ENCODE results near the gene FSCN2. TPM values are rescaled to one million over a fixed set of nuclear protein-coding genes. Genes with fewer than 3 reads are reported as not detected.
A peak's percentile ranks its signal among the peaks of the same experiment; 100 is the strongest.

The FSCN2 gene
- total RNA-seq, 2 experiments from 2014 or later: 0.94 to 1.7 TPM

DNA sequence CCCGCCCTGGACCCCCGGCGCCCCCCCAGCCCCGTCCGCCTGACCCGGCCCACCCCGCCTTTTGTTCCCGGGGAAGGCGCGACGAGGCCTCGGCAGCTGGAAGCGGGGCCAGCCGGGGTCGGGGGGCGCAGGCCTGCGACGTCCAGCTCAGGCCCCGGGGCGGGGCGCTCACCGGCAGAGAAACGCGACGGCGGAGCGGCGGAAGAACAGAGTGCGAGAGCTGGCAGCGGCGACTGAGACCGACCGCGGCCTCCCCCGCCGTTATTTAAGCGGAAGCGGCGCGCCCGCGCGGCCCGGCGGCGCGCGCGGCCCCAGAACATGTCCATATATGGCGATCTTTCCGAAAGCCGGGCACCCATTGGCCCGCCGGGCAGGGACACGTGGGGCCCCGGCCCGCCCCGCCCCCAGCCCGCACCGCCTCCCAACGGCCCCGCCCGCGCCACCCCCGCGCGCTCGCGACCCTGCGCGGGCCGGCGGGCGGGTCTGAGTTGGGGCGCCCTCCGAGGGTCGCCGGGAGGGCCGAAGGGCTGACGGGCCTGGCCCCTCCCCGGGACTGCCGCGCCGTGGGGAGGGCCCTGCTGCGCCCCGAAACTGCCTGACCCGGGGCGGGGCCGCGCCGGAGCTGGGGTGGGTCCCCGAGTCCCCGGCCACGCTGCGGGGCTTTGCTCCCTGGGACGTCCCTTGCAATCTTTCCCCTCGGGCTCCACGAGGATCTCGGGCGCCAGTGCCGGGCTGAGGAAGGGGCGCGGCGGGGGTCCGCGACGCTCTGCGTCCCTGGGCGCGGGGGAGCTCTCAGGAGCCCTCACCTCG, 15.4 kb upstream of the FSCN2 start, which contains the start of gene ACTG1:
Gene ACTG1, minus strand, starts transcription at position 238 of the 810 bp plus-strand sequence. CDS start 445 bp downstream, outside the sequence.
- H3K4me1 Mint-ChIP-seq: peaks cover 28% of the 10 kb centered on the region
- H3K27me3 Mint-ChIP-seq: no peaks in the 10 kb centered on the region
- peak within 1 kb of the TSS; percentile 93 for H3K4me3 Mint-ChIP-seq
- ATAC-seq (ENCODE audit: low read depth) (peak; percentile 49), DNase-seq (peak; percentile 93)
- H3K36me3 Mint-ChIP-seq: peaks cover 42% of the 10 kb centered on the region
- H3K27ac Mint-ChIP-seq: peak within 1 kb of the TSS; percentile 90
- POLR2A ChIA-PET: interaction anchor here (0.7 to 6.9 kb wide), 19 partner anchors 10 to 586 kb away, joined by 3 to 50 read pairs (median 4); partner anchors contain the start of genes ARL16, CEP131, FAAP100 and FASN
- H3K9me3 Mint-ChIP-seq: no peaks in the 10 kb centered on the region

DNA sequence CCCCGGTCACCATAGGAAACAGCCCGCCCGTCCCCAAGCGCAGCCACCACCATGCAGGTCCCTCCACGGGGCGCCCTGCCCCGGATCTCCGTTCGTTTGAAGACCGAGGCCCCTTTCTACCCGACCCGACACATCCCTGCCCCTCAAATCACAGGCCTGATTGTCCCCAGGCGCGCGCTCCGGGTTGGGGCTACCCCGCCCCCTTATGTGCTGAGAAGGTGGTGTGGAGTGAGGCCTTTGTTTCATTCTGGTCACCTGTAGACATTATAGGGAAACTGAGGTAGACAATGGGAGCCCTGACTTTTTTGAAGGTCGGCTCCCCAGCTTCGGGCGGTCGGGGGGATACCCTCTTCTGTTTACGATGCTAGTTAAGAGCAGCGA, 14.8 kb upstream of the FSCN2 start:
- H3K27ac Mint-ChIP-seq: peak overlapping the region; percentile 90
- peaks cover 32% of the 10 kb centered on the region for H3K4me1 Mint-ChIP-seq
- peak overlapping the region; percentile 88 for H3K4me3 Mint-ChIP-seq
- H3K36me3 Mint-ChIP-seq: peaks cover 38% of the 10 kb centered on the region
- POLR2A ChIA-PET: interaction anchor here (0.7 to 6.9 kb wide), 14 partner anchors 10 to 585 kb away, joined by 3 to 50 read pairs (median 3); partner anchors contain the start of genes CEP131, FAAP100, FASN and MRPL12
- DNase-seq (peak; percentile 79), ATAC-seq (ENCODE audit: low read depth) (peak; percentile 27)
- H3K9me3 Mint-ChIP-seq: no peaks in the 10 kb centered on the region
- H3K27me3 Mint-ChIP-seq: no peaks in the 10 kb centered on the region

DNA sequence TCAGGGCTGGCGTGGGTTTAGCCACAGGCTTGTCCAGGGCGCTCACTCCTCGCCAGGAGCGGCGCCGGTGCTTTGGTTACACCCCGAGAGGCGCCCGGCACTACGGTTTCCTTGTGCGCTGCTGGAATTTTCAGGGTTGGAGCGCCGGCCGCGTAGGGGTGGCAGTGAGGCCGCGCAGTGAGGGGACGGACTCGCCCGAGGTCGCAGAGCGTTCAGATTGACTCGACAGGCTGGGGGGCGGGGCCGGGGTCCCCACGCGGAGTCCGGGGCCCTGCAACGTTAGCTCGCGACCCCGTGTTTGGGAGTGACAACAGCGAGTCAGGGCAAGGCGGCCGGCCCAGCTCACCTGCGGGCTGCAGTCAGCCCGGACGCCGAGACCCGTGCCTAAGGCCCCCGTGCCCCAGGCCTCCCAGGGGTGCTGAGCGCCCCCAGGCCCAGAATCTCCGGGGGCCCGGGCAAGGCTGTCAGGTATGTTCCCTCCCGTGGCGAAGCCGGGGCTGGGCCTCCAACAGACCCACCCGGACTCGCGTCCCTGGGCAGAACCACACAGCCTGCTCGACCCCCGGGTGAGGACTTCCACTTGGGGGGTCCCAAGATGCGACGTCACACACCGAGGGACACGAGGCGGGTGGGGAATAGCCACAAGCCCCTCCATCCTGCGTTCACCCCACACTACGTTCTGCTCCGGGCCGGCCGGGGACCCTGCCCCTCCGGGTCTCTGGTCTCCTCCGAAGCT, 14.3 kb upstream of the FSCN2 start:
- peak overlapping the region; percentile 88 for H3K4me3 Mint-ChIP-seq
- H3K4me1 Mint-ChIP-seq: peaks cover 28% of the 10 kb centered on the region
- POLR2A ChIA-PET: interaction anchor here (0.5 to 6.9 kb wide), 10 partner anchors 25 to 584 kb away, joined by 3 to 50 read pairs (median 4); partner anchors contain the start of genes FAAP100, FASN, MRPL12 and SLC38A10
- no peaks in the 10 kb centered on the region for H3K27me3 Mint-ChIP-seq
- no peaks in the 10 kb centered on the region for H3K9me3 Mint-ChIP-seq
- ATAC-seq (ENCODE audit: low read depth): peak; percentile 1
- peaks cover 34% of the 10 kb centered on the region for H3K36me3 Mint-ChIP-seq
- peak overlapping the region; percentile 90 for H3K27ac Mint-ChIP-seq
- peak; percentile 74 for DNase-seq

DNA sequence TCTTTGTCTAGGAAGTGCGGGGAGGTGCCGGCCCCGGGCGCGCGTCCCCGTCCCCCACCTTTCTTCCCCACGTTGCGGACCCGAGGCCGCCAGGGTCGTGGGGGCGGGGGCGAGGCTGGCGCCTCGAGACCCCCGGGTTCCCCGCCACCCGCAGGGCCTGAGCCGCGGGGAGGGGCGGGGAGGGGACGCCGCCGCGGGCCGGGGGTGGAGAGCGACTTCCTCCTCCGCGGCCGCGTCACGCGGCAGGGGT, 13.8 kb upstream of the FSCN2 start:
- peaks cover 23% of the 10 kb centered on the region for H3K4me1 Mint-ChIP-seq
- no peak for ATAC-seq (ENCODE audit: low read depth)
- no peaks in the 10 kb centered on the region for H3K9me3 Mint-ChIP-seq

DNA sequence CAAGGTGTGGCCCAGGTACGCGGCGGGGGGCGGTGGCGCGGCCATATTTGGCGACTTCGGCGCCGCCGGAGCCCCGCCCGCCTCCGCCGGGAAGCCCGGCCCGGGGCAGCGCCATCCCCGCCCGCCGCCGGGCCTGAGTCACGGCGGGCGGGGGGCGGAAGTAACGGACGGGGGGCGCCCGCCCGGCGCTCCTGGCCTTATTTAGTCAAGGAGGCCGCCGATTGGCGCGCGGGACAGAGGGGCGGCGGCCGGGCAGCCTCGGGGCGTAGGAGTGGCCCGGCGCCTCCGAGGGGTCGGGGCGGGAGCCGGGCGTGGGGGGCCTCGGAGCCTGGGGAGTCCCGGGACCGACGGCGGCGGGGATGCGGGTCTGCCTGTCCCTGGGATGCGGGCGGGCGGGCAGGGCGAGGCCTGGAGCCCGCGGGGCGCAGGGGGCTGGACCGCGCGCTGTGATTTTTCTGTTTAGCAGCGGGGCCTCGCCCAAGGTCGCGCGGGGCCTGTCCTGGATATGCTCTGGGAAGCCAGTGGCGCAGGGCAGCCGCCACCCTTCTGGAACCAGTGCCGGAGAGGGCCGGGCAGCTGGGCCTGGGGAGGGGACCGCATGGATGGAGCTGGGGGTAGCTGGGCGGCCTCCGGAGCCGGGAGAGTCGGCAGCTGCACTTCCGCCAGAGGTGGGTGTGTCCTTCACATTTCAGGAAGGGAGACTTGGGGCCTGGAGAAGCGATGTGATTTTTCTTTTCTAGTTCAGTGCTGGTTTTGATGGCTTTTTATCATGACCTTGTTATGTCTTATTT, 13.2 kb upstream of the FSCN2 start:
- peaks cover 18% of the 10 kb centered on the region for H3K4me1 Mint-ChIP-seq
- DNase-seq: peak; percentile 86
- ATAC-seq (ENCODE audit: low read depth): peak; percentile 41
- peak overlapping the region; percentile 94 for H3K4me3 Mint-ChIP-seq
- H3K27me3 Mint-ChIP-seq: no peaks in the 10 kb centered on the region
- H3K27ac Mint-ChIP-seq: peak overlapping the region; percentile 86
- peaks cover 24% of the 10 kb centered on the region for H3K36me3 Mint-ChIP-seq
- H3K9me3 Mint-ChIP-seq: no peaks in the 10 kb centered on the region
- POLR2A ChIA-PET: interaction anchor here (0.5 to 6.9 kb wide), 6 partner anchors 10 to 458 kb away, joined by 3 to 50 read pairs (median 6); partner anchors contain the start of genes FAAP100 and SLC38A10

More for the DNA sequence above, 13.8 kb upstream of the FSCN2 start:
- peak overlapping the region; percentile 88 for H3K4me3 Mint-ChIP-seq
- no peaks in the 10 kb centered on the region for H3K27me3 Mint-ChIP-seq
- H3K27ac Mint-ChIP-seq: peak overlapping the region; percentile 87
- H3K36me3 Mint-ChIP-seq: peaks cover 29% of the 10 kb centered on the region
- POLR2A ChIA-PET: interaction anchor here (0.5 to 6.9 kb wide), 4 partner anchors 38 to 458 kb away, joined by 5 to 50 read pairs (median 8); partner anchors contain the start of genes FAAP100, MRPL12 and SLC38A10
- DNase-seq: no peak

DNA sequence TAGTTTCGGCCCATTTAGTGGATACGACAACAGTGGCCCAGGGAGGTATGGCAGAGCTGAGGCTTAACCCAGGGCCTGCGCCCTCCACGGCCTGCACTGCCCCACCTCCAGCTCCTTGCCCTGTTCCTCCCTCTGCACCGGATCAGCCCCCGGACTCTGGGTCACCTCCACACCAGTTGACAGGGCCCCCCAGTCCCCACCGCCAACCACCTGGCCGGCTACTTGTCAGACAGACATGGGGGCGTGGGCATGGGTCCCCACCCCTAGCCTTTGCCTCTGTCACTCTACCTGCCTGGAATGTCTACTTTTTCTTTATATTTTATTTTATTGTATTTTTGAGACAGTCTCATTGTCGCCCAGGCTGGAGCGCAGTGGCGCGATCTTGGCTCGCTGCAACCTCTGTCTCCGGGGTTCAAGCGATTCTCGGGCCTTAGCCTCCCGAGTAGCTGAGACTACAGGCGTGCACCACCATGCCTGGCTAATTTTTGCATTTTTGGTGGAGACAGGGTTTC, 12.6 kb upstream of the FSCN2 start:
- peaks cover 14% of the 10 kb centered on the region for H3K4me1 Mint-ChIP-seq
- peaks cover 17% of the 10 kb centered on the region for H3K36me3 Mint-ChIP-seq
- peak; percentile 49 for DNase-seq
- H3K27me3 Mint-ChIP-seq: peaks cover under 1% of the 10 kb centered on the region
- no peak for ATAC-seq (ENCODE audit: low read depth)
- POLR2A ChIA-PET: interaction anchor here (0.7 to 6.9 kb wide), 4 partner anchors 31 to 111 kb away, joined by 3 to 50 read pairs (median 3); partner anchors contain the start of gene FAAP100
- H3K4me3 Mint-ChIP-seq: peak overlapping the region; percentile 94
- H3K9me3 Mint-ChIP-seq: no peaks in the 10 kb centered on the region
- H3K27ac Mint-ChIP-seq: peak overlapping the region; percentile 86

DNA sequence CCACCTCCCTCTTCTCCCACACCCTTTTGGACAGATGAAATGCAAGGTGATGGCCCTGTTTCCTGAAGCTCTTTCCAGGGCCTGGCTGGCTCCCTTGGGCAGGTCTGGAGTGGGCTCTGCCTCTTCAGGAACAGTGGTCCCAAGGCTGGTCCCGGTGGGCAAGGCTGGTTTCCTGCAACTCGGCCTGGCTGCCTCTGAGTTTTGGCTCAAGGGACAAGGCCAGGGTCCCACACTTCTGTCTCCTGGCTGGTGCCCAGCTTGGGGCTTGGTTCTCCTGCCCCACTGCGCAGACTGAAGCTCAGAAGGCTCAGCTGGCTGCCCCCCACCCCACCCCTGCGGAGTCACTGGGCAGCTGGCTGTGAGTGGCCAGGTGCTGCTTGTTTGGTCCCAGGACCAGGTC, 11.7 kb upstream of the FSCN2 start:
- H3K9me3 Mint-ChIP-seq: no peaks in the 10 kb centered on the region
- peak overlapping the region; percentile 56 for H3K27ac Mint-ChIP-seq
- H3K27me3 Mint-ChIP-seq: peaks cover 5% of the 10 kb centered on the region
- H3K4me3 Mint-ChIP-seq: peak overlapping the region; percentile 94
- H3K36me3 Mint-ChIP-seq: peaks cover 9% of the 10 kb centered on the region
- H3K4me1 Mint-ChIP-seq: peaks cover 10% of the 10 kb centered on the region
- POLR2A ChIA-PET: interaction anchor here (0.9 to 6.9 kb wide), 3 partner anchors 32 to 195 kb away, joined by 3 to 50 read pairs (median 3); partner anchors contain the start of gene FAAP100
- no peak for DNase-seq
- no peak for ATAC-seq (ENCODE audit: low read depth)

DNA sequence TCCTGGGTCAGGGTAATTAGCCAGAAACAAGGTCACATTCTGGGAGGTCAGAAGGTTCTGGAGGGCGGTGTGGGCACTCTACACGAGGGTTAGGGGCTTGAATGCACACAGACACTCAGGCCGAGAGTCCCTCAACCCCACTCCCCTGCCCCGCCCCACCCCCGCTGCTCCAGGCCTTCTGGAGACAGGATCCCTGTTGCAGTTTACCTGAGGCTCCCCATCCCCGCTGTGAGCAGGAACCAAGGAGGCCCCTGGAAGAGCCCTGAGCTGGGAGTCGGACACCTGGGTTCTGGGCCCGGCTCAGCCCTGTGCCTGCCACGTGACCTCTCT, 11.2 kb upstream of the FSCN2 start:
- peaks cover 10% of the 10 kb centered on the region for H3K4me1 Mint-ChIP-seq
- no peak for DNase-seq
- H3K27ac Mint-ChIP-seq: peak overlapping the region; percentile 56
- peaks cover 5% of the 10 kb centered on the region for H3K27me3 Mint-ChIP-seq
- POLR2A ChIA-PET: interaction anchor here (0.6 to 6.9 kb wide), 3 partner anchors 35 to 1029 kb away, joined by 3 to 50 read pairs (median 4); partner anchors contain the start of gene FAAP100
- H3K4me3 Mint-ChIP-seq: peak overlapping the region; percentile 94
- peaks cover 3% of the 10 kb centered on the region for H3K36me3 Mint-ChIP-seq
- no peaks in the 10 kb centered on the region for H3K9me3 Mint-ChIP-seq
- no peak for ATAC-seq (ENCODE audit: low read depth)

DNA sequence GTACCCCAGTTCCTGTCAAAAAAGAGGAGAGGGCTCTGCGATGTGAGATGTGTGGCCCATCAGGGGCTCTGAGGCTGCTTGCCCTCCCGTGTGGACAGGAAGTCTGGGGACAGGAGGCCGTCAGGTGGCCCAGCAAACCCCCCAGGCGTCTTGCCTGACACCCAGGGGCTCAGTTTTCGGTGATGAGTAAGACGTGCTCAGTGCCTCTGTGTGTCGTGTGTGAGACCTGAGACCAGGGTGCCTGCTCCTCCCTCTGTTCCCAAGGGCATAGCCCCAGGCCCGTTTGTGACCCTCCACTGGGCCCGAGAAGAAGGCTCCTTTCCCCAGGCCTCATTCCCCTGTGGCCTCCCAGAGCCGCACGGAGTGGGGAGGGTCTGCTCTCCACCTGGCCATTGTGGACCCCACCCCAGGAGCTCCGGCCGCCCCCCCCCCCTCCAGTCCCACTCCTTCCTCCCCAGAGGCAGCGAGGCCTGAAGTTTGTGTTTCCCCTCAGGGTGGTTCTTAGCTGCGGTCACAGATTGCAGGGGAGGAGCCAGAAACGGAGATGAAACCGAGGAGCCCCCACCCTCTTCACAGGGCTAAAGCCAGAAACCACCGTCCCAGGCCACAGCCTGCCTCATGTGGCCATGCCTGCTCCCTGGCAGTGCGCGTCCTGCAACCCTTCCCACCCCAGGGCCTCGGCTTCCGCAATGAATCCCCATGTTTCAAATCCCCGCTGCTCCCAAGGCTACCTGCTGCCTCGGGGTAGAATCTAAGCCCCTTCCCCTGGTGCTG, 10.7 kb upstream of the FSCN2 start:
- POLR2A ChIA-PET: interaction anchor here (0.6 to 3.0 kb wide), 7 partner anchors 9 to 1029 kb away, joined by 3 to 23 read pairs (median 4); partner anchors contain the start of genes ARL16, FAAP100 and HGS
- DNase-seq (no peak), ATAC-seq (ENCODE audit: low read depth) (no peak)
- H3K4me3 Mint-ChIP-seq: peak overlapping the region; percentile 67
- peaks cover 10% of the 10 kb centered on the region for H3K4me1 Mint-ChIP-seq
- no peaks in the 10 kb centered on the region for H3K9me3 Mint-ChIP-seq
- H3K27ac Mint-ChIP-seq: peak overlapping the region; percentile 77
- H3K27me3 Mint-ChIP-seq: peaks cover 5% of the 10 kb centered on the region
- H3K36me3 Mint-ChIP-seq: no peaks in the 10 kb centered on the region

DNA sequence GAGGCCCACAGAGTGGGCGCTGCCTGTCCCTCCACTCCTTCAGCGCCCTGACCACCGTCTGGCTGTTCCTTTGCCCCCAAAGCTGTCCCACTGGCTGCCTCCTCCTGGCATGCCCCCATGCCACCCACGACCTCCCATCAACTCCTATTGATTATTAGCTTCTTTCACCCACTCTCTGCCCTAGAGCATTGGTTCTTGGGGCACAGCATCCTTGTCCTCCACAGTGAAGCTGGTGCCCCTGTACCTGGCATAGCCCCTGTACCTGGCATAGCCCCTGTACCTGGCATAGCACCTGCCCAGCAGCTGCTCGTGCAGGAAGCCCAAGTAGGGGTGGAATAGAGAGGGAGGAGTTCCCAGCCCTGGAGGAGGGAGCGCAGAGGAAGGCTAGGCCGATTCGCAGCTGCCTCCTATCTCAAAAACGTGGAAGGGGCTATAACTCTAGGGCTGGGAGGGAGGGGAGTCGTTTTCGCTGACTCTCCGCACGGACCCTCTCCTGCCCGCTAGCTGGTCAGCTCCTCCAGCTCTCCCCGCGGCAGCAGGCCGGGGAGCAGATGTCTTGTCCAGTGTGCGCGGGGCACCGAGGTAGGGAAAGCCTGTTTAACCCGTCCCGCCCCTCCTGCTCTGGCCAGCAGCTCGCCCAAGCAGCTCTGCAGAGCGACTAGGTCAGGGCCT, 9.9 kb upstream of the FSCN2 start:
- ATAC-seq (ENCODE audit: low read depth) (no peak), DNase-seq (no peak)
- POLR2A ChIA-PET: interaction anchor here (0.7 to 3.0 kb wide), 8 partner anchors 10 to 287 kb away, joined by 3 to 23 read pairs (median 4); partner anchors contain the start of genes ARL16, FAAP100 and HGS
- peak overlapping the region; percentile 77 for H3K27ac Mint-ChIP-seq
- H3K9me3 Mint-ChIP-seq: no peaks in the 10 kb centered on the region
- H3K4me3 Mint-ChIP-seq: peak overlapping the region; percentile 67
- peaks cover 10% of the 10 kb centered on the region for H3K4me1 Mint-ChIP-seq
- peaks cover 5% of the 10 kb centered on the region for H3K27me3 Mint-ChIP-seq
- H3K36me3 Mint-ChIP-seq: no peaks in the 10 kb centered on the region

DNA sequence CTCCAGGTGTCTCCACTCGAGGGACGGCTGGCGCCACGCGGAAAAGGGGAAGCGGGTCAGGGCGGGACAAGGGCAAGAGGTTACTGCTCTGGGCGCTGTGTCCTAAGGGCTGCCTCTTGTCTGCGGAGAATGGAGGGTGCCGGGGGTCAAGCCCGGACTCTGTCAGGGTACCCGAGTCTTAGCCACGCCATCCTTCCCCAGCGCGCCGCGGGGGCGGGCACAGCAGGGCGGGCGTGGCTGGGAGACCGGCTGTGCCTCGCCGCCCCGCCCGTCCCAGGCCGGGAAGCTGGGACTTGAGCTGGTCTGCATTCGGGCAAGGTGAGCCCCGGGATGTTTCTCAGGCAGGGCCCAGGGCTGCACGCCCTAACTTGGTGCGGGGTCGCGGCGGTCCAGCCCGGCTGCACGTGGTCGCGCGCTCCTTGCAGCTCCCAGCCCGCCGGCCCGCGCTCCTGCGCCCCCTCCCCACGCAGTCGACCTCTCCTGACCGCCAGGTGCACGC, 9.3 kb upstream of the FSCN2 start:
- peak; percentile 66 for DNase-seq
- POLR2A ChIA-PET: interaction anchor here (1.0 to 3.0 kb wide), 6 partner anchors 8 to 33 kb away, joined by 3 to 23 read pairs (median 6); partner anchors contain the start of gene FAAP100
- peak overlapping the region; percentile 25 for H3K4me3 Mint-ChIP-seq
- H3K27me3 Mint-ChIP-seq: peaks cover 5% of the 10 kb centered on the region
- ATAC-seq (ENCODE audit: low read depth): no peak
- peaks cover 10% of the 10 kb centered on the region for H3K4me1 Mint-ChIP-seq
- H3K9me3 Mint-ChIP-seq: no peaks in the 10 kb centered on the region
- no peaks in the 10 kb centered on the region for H3K36me3 Mint-ChIP-seq
- no peak overlapping the region for H3K27ac Mint-ChIP-seq
